ENCODE measurements around the gene ANKRD24.

ANKRD24 gene

DNA sequence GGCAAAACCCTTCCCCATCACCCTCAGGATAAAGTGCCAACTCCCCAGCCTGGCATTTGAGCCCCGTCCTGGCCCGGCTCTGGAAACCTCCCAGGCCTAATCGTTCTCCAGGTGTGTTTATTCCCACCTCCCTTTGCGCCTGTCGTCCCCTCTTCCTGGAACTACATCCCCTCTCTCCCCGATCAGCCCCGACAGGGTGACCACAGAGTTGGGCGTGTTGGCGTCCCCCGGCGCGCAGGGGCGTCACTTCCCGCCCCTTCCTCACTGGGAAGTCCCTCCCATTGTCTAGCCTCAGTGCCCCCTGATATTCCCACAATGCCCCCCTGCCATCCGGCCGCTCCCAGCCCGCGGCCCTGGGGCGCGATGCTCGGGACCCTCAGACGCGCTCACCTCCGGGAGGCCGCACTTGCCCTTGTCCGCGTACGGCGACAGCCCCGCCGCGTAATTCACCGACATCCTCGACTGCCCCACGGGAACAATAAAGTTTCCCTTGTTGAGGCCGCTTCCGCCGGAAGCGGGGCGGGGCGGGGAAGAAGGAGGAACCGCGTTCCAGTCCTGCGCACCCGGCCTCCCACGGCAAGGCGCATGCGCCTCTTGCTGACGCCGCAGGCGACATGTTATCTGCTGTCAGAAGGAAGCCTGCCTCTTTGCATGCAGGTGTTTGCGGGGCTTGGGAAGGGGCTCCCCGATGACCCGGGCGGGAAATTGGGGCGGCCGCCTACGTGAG is at the start of gene ANKRD24, which contains the start of gene SIRT6 (continued):
- peak; percentile 94 for TF ChIP-seq ZNF561 (tag by site-specific recombination; IDR thresholded peaks at IDR 0.05; ENCODE audit: borderline replicate concordance)
- TF ChIP-seq ZNF302 (tag by site-specific recombination; IDR thresholded peaks at IDR 0.05; ENCODE audit: low read depth): no peak
- no peak for TF ChIP-seq ZNF544 (tag by site-specific recombination; IDR thresholded peaks at IDR 0.05)
- TF ChIP-seq, protein P1, sequence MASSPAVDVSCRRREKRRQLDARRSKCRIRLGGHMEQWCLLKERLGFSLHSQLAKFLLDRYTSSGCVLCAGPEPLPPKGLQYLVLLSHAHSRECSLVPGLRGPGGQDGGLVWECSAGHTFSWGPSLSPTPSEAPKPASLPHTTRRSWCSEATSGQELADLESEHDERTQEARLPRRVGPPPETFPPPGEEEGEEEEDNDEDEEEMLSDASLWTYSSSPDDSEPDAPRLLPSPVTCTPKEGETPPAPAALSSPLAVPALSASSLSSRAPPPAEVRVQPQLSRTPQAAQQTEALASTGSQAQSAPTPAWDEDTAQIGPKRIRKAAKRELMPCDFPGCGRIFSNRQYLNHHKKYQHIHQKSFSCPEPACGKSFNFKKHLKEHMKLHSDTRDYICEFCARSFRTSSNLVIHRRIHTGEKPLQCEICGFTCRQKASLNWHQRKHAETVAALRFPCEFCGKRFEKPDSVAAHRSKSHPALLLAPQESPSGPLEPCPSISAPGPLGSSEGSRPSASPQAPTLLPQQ (tag by site-specific recombination; IDR thresholded peaks at IDR 0.05): peak; percentile 84
- TF ChIP-seq ZBTB17 (tag by site-specific recombination; IDR thresholded peaks at IDR 0.05): peak; percentile 85
- peak; percentile 99 for TF ChIP-seq KLF16 (tag by site-specific recombination; IDR thresholded peaks at IDR 0.05)
- no peak for TF ChIP-seq ZNF211 (tag by site-specific recombination; IDR thresholded peaks at IDR 0.05; ENCODE audit: low read depth)
- peak; percentile 90 for TF ChIP-seq KLF1 (tag by site-specific recombination; IDR thresholded peaks at IDR 0.05)
- TF ChIP-seq ZFHX2 (tag by site-specific recombination; conservative IDR thresholded peaks at IDR 0.05): peak; percentile 75
- 0 out of 2 replicates have a peak, but pooled peaks have one; percentile 69 for TF ChIP-seq ZNF24 (tag by site-specific recombination; IDR thresholded peaks at IDR 0.05)
- peak; percentile 66 for TF ChIP-seq YY1 (tag by site-specific recombination; IDR thresholded peaks at IDR 0.05)
- TF ChIP-seq ZNF335 (tag by site-specific recombination; conservative IDR thresholded peaks at IDR 0.05): peak; percentile 76
- no peak for TF ChIP-seq MEIS1 (CRISPR knock-in tag; IDR thresholded peaks at IDR 0.05; ENCODE audit: borderline replicate concordance)
- peak; percentile 65 for TF ChIP-seq EGR2 (tag by site-specific recombination; IDR thresholded peaks at IDR 0.05; ENCODE audit: low read depth)
- peak; percentile 66; the same call in 1 of the 2 replicates for TF ChIP-seq ZSCAN23 (tag by site-specific recombination; IDR thresholded peaks at IDR 0.05)
- TF ChIP-seq, protein P2, sequence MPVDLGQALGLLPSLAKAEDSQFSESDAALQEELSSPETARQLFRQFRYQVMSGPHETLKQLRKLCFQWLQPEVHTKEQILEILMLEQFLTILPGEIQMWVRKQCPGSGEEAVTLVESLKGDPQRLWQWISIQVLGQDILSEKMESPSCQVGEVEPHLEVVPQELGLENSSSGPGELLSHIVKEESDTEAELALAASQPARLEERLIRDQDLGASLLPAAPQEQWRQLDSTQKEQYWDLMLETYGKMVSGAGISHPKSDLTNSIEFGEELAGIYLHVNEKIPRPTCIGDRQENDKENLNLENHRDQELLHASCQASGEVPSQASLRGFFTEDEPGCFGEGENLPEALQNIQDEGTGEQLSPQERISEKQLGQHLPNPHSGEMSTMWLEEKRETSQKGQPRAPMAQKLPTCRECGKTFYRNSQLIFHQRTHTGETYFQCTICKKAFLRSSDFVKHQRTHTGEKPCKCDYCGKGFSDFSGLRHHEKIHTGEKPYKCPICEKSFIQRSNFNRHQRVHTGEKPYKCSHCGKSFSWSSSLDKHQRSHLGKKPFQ (tag by site-specific recombination; IDR thresholded peaks at IDR 0.05): peak; percentile 57; the same call in 1 of the 2 replicates
- TF ChIP-seq ZNF10 (tag by site-specific recombination; IDR thresholded peaks at IDR 0.05): no peak; the same call in none of the 2 replicates
- TF ChIP-seq, protein P3, sequence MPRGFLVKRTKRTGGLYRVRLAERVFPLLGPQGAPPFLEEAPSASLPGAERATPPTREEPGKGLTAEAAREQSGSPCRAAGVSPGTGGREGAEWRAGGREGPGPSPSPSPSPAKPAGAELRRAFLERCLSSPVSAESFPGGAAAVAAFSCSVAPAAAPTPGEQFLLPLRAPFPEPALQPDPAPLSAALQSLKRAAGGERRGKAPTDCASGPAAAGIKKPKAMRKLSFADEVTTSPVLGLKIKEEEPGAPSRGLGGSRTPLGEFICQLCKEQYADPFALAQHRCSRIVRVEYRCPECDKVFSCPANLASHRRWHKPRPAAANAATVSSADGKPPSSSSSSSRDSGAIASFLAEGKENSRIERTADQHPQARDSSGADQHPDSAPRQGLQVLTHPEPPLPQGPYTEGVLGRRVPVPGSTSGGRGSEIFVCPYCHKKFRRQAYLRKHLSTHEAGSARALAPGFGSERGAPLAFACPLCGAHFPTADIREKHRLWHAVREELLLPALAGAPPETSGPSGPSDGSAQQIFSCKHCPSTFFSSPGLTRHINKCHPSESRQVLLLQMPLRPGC (tag by site-specific recombination; IDR thresholded peaks at IDR 0.05): peak; percentile 82
- no peak for TF ChIP-seq ZNF626 (tag by site-specific recombination; IDR thresholded peaks at IDR 0.05)
- peak; percentile 99 for TF ChIP-seq KLF8 (tag by site-specific recombination; IDR thresholded peaks at IDR 0.05)
- no peak for TF ChIP-seq ZNF23 (tag by site-specific recombination; IDR thresholded peaks at IDR 0.05; ENCODE audit: borderline replicate concordance)
- TF ChIP-seq, protein P4, sequence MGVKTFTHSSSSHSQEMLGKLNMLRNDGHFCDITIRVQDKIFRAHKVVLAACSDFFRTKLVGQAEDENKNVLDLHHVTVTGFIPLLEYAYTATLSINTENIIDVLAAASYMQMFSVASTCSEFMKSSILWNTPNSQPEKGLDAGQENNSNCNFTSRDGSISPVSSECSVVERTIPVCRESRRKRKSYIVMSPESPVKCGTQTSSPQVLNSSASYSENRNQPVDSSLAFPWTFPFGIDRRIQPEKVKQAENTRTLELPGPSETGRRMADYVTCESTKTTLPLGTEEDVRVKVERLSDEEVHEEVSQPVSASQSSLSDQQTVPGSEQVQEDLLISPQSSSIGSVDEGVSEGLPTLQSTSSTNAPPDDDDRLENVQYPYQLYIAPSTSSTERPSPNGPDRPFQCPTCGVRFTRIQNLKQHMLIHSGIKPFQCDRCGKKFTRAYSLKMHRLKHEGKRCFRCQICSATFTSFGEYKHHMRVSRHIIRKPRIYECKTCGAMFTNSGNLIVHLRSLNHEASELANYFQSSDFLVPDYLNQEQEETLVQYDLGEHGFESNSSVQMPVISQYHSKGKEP (tag by site-specific recombination; IDR thresholded peaks at IDR 0.05): peak; percentile 55; the same call in 1 of the 2 replicates
